ENCODE results near the gene HACL1.
"Not testable (repeated sequence)": the region's sequence is repeated elsewhere in the genome, so short reads cannot be mapped to it uniquely, and the experiment has no call there.

Gene HACL1

DNA sequence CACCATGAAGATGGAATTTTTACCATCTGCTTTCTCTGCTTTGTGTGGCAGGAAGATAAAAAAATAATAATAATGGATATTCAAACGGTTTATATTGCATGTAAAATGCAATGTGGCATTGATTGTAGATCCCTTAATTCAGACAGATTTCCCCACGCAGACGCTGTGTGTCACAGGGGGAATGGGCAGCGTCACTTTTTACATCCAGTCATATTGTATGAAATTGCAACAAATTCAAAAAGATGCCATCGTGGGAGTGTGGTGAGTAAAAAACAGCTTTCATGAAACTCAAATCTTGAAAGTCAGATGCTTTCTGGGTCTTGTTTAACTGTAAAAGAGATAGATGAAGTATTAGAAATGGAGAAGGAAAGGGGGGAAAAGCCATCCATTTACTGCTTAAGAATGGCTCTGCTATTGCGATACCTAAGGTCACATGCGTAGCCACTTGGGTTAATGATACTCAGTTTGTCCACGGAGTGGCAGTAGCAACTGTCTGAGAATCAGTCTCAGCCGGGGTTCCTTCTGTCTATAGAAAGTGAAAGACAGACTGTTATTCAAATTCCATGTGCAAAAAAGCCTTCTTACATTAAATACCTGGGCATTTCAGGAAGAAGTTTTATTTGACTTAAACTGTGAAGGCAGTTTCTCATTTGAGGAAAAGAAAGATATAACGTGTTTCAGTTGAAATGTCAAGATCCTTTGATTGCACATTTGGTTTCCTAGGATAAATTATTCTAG is 28.7 kb upstream of the HACL1 start:
- no peak for DNase-seq

DNA sequence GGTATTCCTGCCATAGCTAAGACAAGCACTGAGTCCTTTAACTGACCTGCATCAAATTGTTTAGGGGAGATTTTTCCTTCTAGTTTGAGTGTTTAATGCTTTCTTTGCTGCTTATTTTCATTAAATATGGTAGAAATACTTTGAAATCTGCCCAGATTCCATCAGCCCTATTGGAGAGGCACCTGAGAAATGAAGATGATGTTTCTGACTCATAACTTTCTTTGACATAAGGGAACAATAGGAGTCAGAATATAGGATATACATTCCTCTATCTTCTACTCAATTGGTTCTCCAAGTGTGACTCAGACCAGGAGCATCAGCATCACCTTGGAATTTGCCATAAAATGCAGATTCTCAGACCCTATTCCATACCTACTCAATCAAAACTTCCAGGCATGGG is 27.6 kb upstream of the HACL1 start:
- DNase-seq = no peak

DNA sequence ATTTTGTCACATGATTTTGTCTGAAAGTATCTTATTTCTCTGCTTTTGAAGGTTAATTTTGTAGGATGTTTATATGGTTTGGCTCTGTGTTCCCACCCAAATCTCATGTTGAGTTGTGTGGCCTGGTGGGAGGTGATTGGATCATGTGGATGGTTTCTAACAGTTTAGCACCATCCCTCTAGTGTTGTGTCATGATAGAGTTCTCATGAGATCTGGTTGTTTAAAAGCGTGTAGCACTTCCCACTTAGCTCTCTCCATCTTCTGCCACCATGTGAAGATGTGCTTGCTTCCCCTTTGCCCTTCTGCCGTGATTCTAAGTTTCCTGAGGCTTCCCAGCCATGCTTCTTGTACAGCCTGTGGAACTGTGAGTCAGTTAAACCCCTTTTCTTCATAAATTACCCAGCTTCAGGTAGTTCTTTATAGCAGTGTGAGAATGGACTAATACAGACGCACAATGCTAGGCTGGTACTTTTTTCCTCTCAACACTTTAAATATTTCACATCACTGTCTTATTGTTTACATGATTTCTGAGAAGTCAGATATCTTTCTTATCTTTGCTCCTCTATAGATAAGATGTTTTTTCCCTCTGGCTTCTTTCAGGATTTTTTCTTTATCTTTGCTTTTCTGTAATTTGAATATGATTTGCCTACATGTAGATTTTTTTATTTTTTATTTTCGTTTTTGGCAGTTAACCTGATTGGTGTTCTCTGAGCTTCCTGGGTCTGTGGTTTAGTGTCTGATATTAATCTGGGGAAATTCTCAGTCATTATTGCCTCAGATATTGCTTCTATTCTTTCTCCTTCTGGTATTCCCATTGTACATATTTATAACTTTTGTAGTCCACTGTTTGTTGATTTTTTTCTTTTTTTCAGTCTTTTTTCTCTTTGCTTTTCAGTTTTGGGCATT is 22.4 kb upstream of the HACL1 start:
- DNase-seq = no peak

- not testable (repeated sequence) for DNase-seq
Measured at GRCh38 chr3:15619659-15620464, 18.5 kb upstream of the HACL1 start.

GRCh38 chr3:15616053-15616452 is 14.7 kb upstream of the HACL1 start:
- no peak for DNase-seq

GRCh38 chr3:15614958-15615357 is 13.6 kb upstream of the HACL1 start:
- DNase-seq = no peak

GRCh38 chr3:15612001-15612400 is 10.6 kb upstream of the HACL1 start:
- DNase-seq = no peak

GRCh38 chr3:15611018-15611417 is 9.6 kb upstream of the HACL1 start:
- DNase-seq = no peak

DNA sequence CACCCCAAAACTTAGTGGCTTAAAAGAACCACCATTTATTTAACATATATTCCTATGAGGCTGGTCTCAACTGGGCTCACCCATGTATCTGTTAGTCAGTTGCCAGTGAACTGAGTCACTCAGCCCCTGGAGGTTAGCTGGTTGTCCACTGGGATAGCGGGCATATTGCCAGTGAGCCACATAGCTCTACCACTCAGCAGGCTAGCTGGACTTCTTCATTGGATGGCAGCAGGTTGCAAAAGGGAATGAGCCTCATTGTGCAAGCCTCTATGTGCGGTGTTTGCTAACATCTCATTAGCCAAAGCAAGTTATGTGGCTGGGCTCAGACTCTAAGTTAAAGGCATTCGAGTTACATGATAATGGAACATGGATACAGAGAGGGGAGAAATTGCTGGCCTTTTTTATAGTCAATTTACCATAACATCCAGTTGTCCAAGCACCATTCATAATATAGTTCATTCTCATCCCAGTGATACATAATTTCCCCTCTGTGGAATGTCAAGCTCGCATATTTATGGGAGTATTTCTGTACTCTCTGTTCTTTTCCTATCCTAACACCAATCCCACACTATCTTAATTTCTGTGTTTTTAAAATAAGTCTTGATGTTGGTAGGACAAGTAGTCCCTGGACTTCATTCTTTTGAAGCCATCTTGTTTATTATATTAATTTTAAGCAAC is 8.9 kb upstream of the HACL1 start:
- DNase-seq = no peak

- no peak for DNase-seq
Measured at GRCh38 chr3:15606434-15606891, 5.1 kb upstream of the HACL1 start.

- DNase-seq = not testable (repeated sequence)
Measured at GRCh38 chr3:15604584-15604983, 3.2 kb upstream of the HACL1 start.

DNA sequence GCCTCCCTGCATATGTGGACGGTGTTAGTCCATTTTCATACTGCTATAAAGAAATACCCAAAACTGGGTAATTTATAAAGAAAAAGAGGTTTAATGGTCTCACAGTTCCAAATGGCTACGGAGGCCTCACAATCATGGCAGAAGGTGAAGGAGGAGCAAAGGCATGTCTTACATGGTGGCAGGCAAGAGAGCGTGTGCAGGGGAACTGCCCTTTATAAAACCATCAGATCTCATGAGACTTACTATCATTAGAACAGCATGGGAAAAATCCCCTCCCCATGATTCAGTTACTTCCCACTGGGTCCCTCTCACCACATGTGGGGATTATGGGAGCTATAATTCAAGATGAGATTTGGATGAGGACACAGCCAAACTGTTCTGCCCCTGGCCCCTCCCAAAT is 1.4 kb upstream of the HACL1 start:
- DNase-seq = not testable (repeated sequence)

DNA sequence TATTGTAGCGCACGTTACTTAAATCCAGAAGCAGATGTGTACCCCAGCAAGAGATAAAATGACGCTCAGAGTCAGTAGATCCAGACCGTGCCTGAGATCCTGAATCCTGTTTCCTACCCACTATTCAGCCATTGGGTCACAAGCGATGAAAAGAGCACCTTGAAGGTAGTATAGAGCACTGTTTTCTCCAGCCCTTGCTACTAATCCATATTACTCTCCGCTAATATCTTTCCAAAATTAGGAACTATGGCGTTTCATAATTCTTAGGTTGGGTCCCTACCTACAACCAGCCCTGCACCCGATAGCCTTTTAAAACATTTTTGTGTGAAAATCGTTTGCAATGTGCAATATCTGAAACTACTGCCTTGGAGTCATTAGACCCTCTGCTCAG is 772 bp upstream of the HACL1 start:
- no peak for DNase-seq

DNA sequence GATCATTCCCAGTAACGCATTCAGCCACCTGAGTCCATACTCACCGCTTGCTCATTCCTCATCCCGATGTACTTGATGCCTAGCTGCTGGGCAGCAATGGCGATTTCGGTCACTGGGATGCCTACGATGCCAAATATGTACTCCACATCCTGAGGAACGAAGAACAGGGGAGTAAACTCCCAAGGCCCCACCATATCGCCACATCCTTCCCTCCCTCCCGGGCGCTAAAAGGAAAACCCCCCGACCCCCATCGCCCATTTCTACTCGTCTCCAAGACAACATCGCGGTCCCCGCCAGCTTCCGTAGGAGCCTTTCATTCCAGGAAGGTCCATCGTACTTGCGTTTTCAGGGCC is 347 bp downstream of the HACL1 start:
- DNase-seq = no peak

DNA sequence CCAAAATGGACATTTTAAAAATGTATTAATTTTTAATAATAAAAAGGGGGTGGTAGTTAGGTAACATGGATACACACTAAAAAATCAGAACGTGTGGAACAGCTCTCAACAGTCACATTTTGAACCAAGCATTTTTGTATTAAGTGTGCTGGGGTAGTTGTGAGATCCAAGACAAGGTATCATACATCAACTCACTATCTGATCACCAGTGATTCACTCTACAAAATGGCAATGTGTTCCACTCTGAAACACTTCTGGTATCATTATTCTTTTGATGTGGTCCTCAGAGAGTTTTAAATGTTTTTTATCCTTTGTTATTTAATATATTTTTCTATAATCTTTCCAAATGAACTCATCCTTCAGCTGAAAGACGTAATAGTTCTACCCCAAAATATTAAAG is 5.4 kb downstream of the HACL1 start:
- DNase-seq = no peak

- DNase-seq = no peak
Measured at GRCh38 chr3:15592968-15593367, 8.4 kb downstream of the HACL1 start.

- DNase-seq = no peak
Measured at GRCh38 chr3:15591928-15592327, 9.4 kb downstream of the HACL1 start.

GRCh38 chr3:15591242-15591641 is 10.1 kb downstream of the HACL1 start:
- no peak for DNase-seq

GRCh38 chr3:15585111-15585845 is 16.1 kb downstream of the HACL1 start:
- no peak for DNase-seq

DNA sequence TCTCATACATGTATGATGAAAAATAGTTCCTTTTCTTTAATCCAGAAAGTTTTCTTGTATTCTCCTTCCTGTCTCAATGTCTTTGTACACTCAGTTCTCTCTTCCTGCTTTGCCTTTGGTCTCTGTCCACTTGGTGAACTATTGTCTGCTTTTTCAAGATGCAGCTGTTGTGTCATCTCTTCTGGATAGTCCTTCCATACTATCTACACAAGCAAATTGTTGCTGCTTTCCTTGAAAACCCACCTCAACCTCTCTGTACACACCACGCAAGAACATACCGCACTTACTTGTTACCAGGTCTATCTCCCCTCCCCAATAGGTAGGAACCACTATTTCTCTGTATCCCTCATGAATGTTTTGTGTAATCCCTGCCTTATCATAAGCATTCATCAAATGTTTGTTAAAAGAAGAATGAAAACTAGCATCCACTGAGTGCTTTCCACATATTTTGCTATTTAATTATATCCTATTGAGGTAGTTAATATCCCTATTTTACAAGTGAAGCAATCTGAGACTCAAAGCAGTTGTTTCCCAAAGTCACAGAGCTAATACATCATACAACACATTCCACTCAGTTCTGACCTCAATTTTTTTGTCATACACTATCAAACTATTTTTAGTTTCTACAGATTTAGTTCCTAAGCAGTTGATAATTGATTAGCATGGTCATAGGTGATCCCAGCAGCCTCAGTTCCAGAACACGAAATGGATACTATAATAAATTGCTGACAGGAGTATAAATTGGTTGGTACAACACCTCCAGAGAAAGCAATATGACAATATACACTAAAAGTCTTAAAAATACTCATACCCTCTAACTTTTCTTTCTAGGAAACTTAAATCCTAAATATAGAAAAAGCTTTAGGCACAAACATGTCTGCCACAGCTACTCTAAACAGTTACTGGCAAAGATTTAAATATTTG is 19.6 kb downstream of the HACL1 start:
- no peak for DNase-seq

DNA sequence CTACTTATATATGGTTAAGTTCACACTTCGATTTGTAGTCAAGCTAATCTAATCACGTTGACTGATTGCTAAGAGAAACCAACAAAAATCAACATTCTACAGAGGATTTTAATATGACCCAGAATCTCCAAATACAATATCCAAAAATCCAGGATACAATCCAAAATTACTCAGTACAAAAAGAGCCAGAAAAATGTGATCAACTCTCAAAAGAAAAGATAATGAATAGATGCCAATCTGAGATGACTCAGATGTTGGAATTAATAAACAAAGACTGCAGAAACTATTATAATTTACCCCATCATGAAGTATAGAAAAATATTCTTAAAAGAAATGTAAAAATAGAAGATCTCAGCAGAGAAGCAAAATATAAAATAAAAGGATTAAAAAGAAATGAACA is 22.3 kb downstream of the HACL1 start:
- DNase-seq = no peak

Data from NCI-H187 (cell line).